Endodermal cell (in vitro differentiated cells): ENCODE measurements around the gene DAAM2. TPM values are rescaled to one million over a fixed set of nuclear protein-coding genes. Genes with fewer than 3 reads are reported as not detected.

Experiments
- DNase-seq: peaks from one replicate; pipeline ENCODE4 v3.0.0-alpha.2; 2017
- H3K27ac ChIP-seq: 2 replicates; pipeline ENCODE4 v1.5.1; 2013; ENCODE audit warnings: mild to moderate bottlenecking, low read depth, low read length, moderate library complexity
- H3K27me3 ChIP-seq: 2 replicates; pipeline ENCODE4 v1.6.1; 2013; ENCODE audit warnings: mild to moderate bottlenecking, low read length, moderate library complexity; ENCODE audit not compliant: insufficient read depth, control insufficient read depth, poor library complexity, severe bottlenecking
- H3K36me3 ChIP-seq: 2 replicates; pipeline ENCODE4 v1.7.0; 2013; ENCODE audit warnings: mild to moderate bottlenecking, low read length, moderate library complexity; ENCODE audit not compliant: control insufficient read depth, insufficient read depth
- H3K4me1 ChIP-seq: one replicate; pipeline ENCODE4 v1.7.0; 2013; ENCODE audit warnings: low read length; ENCODE audit not compliant: control insufficient read depth, insufficient read depth
- H3K4me3 ChIP-seq: 2 replicates; pipeline ENCODE4 v1.5.1; 2013; ENCODE audit warnings: mild to moderate bottlenecking, low read length, moderate library complexity
- H3K9ac ChIP-seq: 2 replicates; pipeline ENCODE4 v1.6.1; 2013; ENCODE audit warnings: mild to moderate bottlenecking, low read length, moderate library complexity; ENCODE audit not compliant: poor library complexity, severe bottlenecking; ENCODE audit errors: extremely low read depth
- H3K9me3 ChIP-seq: 2 replicates; pipeline ENCODE4 v1.6.1; 2013; ENCODE audit warnings: mild to moderate bottlenecking, low read length, moderate library complexity; ENCODE audit not compliant: control insufficient read depth
- H3K27ac Mint-ChIP-seq: 2 replicates; pipeline ENCODE4 v1.8.0; 2020; ENCODE audit warnings: mixed read lengths
- H3K27me3 Mint-ChIP-seq: 2 replicates; pipeline ENCODE4 v1.8.0; 2021; ENCODE audit warnings: mild to moderate bottlenecking, mixed read lengths; ENCODE audit not compliant: insufficient read depth
- H3K36me3 Mint-ChIP-seq: 2 replicates; pipeline ENCODE4 v1.8.0; 2020; ENCODE audit warnings: low read depth, mixed read lengths
- H3K4me1 Mint-ChIP-seq: 2 replicates; pipeline ENCODE4 v1.8.0; 2020; ENCODE audit warnings: mixed read lengths
- H3K4me3 Mint-ChIP-seq: 2 replicates; pipeline ENCODE4 v1.8.0; 2020; ENCODE audit warnings: mild to moderate bottlenecking, moderate library complexity, mixed read lengths
- H3K9me3 Mint-ChIP-seq: 2 replicates; pipeline ENCODE4 v1.8.0; 2020; ENCODE audit warnings: mild to moderate bottlenecking, mixed read lengths
- WGBS, 2 experiments: methylation state at CpG; one replicate each; pipeline versions ENCODE4 v1.1.5 to v1.1.7; 2013; ENCODE audit warnings: missing lambda C conversion rate in 2 of 2, mixed read lengths in 1 of 2; ENCODE audit not compliant: insufficient coverage in 1 of 2, insufficient read length in 1 of 2; 5-methylcytosine and 5-hydroxymethylcytosine counted together
- total RNA-seq, 2 donors: library from RNA; stranded (reverse); fragmentation: NEBNext Ultra II Directional in 1 of 2; extraction: Animal tissue kit (Norgen Biotek cat#: 25700) in 1 of 2; gene quantifications; 2 replicates in 1 of 2; 3 replicates in 1 of 2; pipeline ENCODE4 v1.2.1, GENCODE V29; 2021
- TF ChIP-seq, protein P1 (sequence below): fragments of 200-600 bp; sonication (generic); conservative IDR thresholded peaks from 2 replicates; pipeline ENCODE4 v1.5.0; 2021; ENCODE audit warnings: antibody characterized with exemption, mild to moderate bottlenecking

Gene DAAM2
- total RNA-seq, 2 donors from 2014 or later, result 0.33 to 1.2 TPM

GRCh38 chr6:39891353-39891752, 99.2 kb downstream of the DAAM2 start:
- Mint-ChIP-seq H3K27ac (no peak overlapping the region), H3K4me1 (peaks cover 6% of the 10 kb centered on the region), H3K27me3 (no peaks in the 10 kb centered on the region), H3K4me3 (no peak overlapping the region), H3K9me3 (no peaks in the 10 kb centered on the region), H3K36me3 (no peaks in the 10 kb centered on the region)
- H3K27ac ChIP-seq, result no peak overlapping the region
- WGBS, 2 experiments, result 91 to 100% methylated on average over 1 to 6 of the region's 6 CpGs
- no peak overlapping the region for H3K9ac ChIP-seq
- DNase-seq, result no peak
- H3K36me3 ChIP-seq, result no peaks in the 10 kb centered on the region
- H3K9me3 ChIP-seq, result no peaks in the 10 kb centered on the region
- H3K4me3 ChIP-seq, result no peak overlapping the region
- H3K27me3 ChIP-seq, result no peaks in the 10 kb centered on the region
- TF ChIP-seq, protein P1, sequence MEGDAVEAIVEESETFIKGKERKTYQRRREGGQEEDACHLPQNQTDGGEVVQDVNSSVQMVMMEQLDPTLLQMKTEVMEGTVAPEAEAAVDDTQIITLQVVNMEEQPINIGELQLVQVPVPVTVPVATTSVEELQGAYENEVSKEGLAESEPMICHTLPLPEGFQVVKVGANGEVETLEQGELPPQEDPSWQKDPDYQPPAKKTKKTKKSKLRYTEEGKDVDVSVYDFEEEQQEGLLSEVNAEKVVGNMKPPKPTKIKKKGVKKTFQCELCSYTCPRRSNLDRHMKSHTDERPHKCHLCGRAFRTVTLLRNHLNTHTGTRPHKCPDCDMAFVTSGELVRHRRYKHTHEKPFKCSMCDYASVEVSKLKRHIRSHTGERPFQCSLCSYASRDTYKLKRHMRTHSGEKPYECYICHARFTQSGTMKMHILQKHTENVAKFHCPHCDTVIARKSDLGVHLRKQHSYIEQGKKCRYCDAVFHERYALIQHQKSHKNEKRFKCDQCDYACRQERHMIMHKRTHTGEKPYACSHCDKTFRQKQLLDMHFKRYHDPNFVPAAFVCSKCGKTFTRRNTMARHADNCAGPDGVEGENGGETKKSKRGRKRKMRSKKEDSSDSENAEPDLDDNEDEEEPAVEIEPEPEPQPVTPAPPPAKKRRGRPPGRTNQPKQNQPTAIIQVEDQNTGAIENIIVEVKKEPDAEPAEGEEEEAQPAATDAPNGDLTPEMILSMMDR, result no peak
- H3K4me1 ChIP-seq, result peaks cover 1% of the 10 kb centered on the region

GRCh38 chr6:39891976-39892375, 99.8 kb downstream of the DAAM2 start:
- TF ChIP-seq, protein P1, result no peak
- no peak for DNase-seq
- H3K9ac ChIP-seq, result no peak overlapping the region
- H3K9me3 ChIP-seq, result no peaks in the 10 kb centered on the region
- H3K27ac ChIP-seq, result no peak overlapping the region
- H3K27me3 Mint-ChIP-seq, result no peaks in the 10 kb centered on the region
- H3K36me3 Mint-ChIP-seq, result no peaks in the 10 kb centered on the region
- H3K9me3 Mint-ChIP-seq, result no peaks in the 10 kb centered on the region
- 68 to 75% methylated on average over 4 of the region's 4 CpGs for WGBS, 2 experiments
- no peaks in the 10 kb centered on the region for H3K36me3 ChIP-seq
- no peak overlapping the region for H3K4me3 ChIP-seq
- no peak overlapping the region for H3K27ac Mint-ChIP-seq
- no peak overlapping the region for H3K4me3 Mint-ChIP-seq
- H3K4me1 Mint-ChIP-seq, result peaks cover 5% of the 10 kb centered on the region
- H3K27me3 ChIP-seq, result no peaks in the 10 kb centered on the region
- no peaks in the 10 kb centered on the region for H3K4me1 ChIP-seq

DNA sequence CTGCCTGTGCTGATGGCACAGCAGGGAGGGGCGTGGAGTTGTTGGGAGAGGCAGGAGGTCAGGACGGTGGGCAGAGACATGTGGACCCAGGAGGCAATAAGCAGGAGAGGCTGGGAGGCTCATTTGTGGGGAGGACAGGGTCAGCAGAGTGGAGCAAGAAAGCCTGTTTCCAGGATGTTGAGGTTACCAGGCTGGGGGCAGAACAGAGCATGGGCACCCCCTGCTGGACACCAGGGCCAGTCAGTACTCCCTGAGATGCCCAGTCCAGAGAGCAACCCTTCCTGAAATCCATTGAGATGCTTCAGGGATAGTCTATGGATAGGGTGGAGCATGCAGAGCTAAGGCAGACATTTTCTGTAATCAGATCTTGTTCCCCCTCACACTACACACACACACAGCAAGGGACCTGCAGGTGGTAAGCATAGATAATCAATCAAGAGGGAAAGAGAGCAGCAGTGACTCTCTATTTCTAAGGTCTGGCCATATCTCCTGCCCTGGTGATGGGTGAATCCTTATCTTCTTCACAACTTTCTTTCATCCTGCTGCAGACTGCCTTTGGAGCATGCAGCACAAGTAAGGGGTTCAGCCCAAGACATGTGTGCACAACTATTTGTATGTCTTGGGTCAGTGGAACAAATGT, 100.4 kb downstream of the DAAM2 start:
- H3K9ac ChIP-seq, result no peak overlapping the region
- H3K27me3 ChIP-seq, result no peaks in the 10 kb centered on the region
- no peak overlapping the region for H3K4me3 Mint-ChIP-seq
- no peaks in the 10 kb centered on the region for H3K27me3 Mint-ChIP-seq
- H3K27ac Mint-ChIP-seq, result no peak overlapping the region
- TF ChIP-seq, protein P1, result peak; percentile 89
- no peaks in the 10 kb centered on the region for H3K36me3 ChIP-seq
- no peaks in the 10 kb centered on the region for H3K4me1 ChIP-seq
- H3K9me3 ChIP-seq, result no peaks in the 10 kb centered on the region
- no peak overlapping the region for H3K27ac ChIP-seq
- no peaks in the 10 kb centered on the region for H3K36me3 Mint-ChIP-seq
- WGBS, 2 experiments, result 55 to 67% methylated on average over 2 of the region's 2 CpGs
- H3K4me1 Mint-ChIP-seq, result peaks cover under 1% of the 10 kb centered on the region
- peak; percentile 90 for DNase-seq
- no peak overlapping the region for H3K4me3 ChIP-seq
- H3K9me3 Mint-ChIP-seq, result no peaks in the 10 kb centered on the region
